HEK293 (cell line): ENCODE measurements around the gene MBD5.

Source experiments
- CTCF ChIA-PET: fragments of 350-600 bp; formaldehyde crosslinking; extraction: SDS; loops from one replicate; lab custom pipeline; 2021; ENCODE audit warnings: antibody characterized with exemption; lab: Yijun Ruan, JAX
- POLR2A ChIA-PET: fragments of 300-600 bp; formaldehyde crosslinking; extraction: SDS; loops from one replicate; lab custom pipeline; 2020; ENCODE audit warnings: antibody characterized with exemption, inconsistent platforms; lab: Yijun Ruan, JAX
- H3K27ac ChIP-seq: fragments of 200-500 bp; sonication (Bioruptor generic); 2 replicates; pipeline ENCODE4 v1.5.1; 2014; ENCODE audit warnings: low read depth, low read length, control low read depth, inconsistent platforms; ENCODE audit errors: extremely low read depth
- H3K36me3 ChIP-seq, 2 experiments: fragments of 200-500 bp in 1 of 2; sonication (Bioruptor generic) in 1 of 2; 1 replicate in 1 of 2; 2 replicates in 1 of 2; pipeline ENCODE4 v1.5.1; 2014 to 2017; ENCODE audit warnings: inconsistent platforms in 2 of 2, low read length in 2 of 2; ENCODE audit not compliant: control insufficient read depth in 2 of 2, insufficient read depth in 1 of 2
- H3K4me1 ChIP-seq: fragments of 200-500 bp; sonication (Bioruptor generic); 2 replicates; pipeline ENCODE4 v1.5.1; 2014; ENCODE audit warnings: mild to moderate bottlenecking, low read length, inconsistent platforms; ENCODE audit not compliant: control insufficient read depth, insufficient read depth
- H3K4me3 ChIP-seq: 2 replicates; pipeline ENCODE4 v1.5.1; 2011; ENCODE audit warnings: low read depth, mild to moderate bottlenecking, control low read depth, low read length, moderate library complexity
- H3K9me3 ChIP-seq: fragments of 200-500 bp; sonication (Bioruptor generic); 2 replicates; pipeline ENCODE4 v1.5.1; 2014; ENCODE audit warnings: low read depth, low read length, inconsistent platforms; ENCODE audit not compliant: control insufficient read depth, insufficient read depth
- BCL11A ChIP-seq: fragments of 450-650 bp; formaldehyde crosslinking; IDR thresholded peaks from 2 replicates; pipeline ENCODE4 v1.5.1; 2016; ENCODE audit warnings: low read depth, missing biosample characterization, missing genetic modification characterization
- KLF7 ChIP-seq: fragments of 450-650 bp; formaldehyde crosslinking; IDR thresholded peaks from 2 replicates; pipeline ENCODE4 v1.5.1; 2016; ENCODE audit warnings: missing biosample characterization, missing genetic modification characterization, borderline replicate concordance
- OSR2 ChIP-seq: fragments of 450-650 bp; formaldehyde crosslinking; IDR thresholded peaks from 2 replicates; pipeline ENCODE4 v1.5.1; 2016; ENCODE audit warnings: missing biosample characterization, missing genetic modification characterization
- RBAK ChIP-seq: fragments of 450-650 bp; formaldehyde crosslinking; IDR thresholded peaks from 2 replicates; pipeline ENCODE4 v1.5.1; 2016; ENCODE audit warnings: missing biosample characterization, missing genetic modification characterization
- SP2 ChIP-seq: fragments of 450-650 bp; formaldehyde crosslinking; IDR thresholded peaks from 2 replicates; pipeline ENCODE4 v1.5.1; 2016; ENCODE audit warnings: missing biosample characterization, missing genetic modification characterization
- TCF7L2 ChIP-seq: IDR thresholded peaks from 2 replicates; pipeline ENCODE4 v1.6.1; 2011; ENCODE audit warnings: low read depth, mild to moderate bottlenecking, inconsistent platforms, low read length, moderate library complexity, borderline replicate concordance
- WT1 ChIP-seq: fragments of 450-650 bp; formaldehyde crosslinking; IDR thresholded peaks from 2 replicates; pipeline ENCODE4 v1.5.1; 2016; ENCODE audit warnings: missing biosample characterization, missing genetic modification characterization
- ZBTB44 ChIP-seq: fragments of 450-650 bp; IDR thresholded peaks from 2 replicates; pipeline ENCODE4 v1.5.1; 2018; ENCODE audit warnings: missing biosample characterization, mild to moderate bottlenecking, missing genetic modification characterization
- ZBTB48 ChIP-seq: fragments of 450-650 bp; formaldehyde crosslinking; IDR thresholded peaks from 2 replicates; pipeline ENCODE4 v1.5.1; 2016; ENCODE audit warnings: missing biosample characterization, missing genetic modification characterization
- ZFP69B ChIP-seq: fragments of 450-650 bp; formaldehyde crosslinking; IDR thresholded peaks from 2 replicates; pipeline ENCODE4 v1.5.1; 2016; ENCODE audit warnings: missing biosample characterization, missing genetic modification characterization
- ZNF155 ChIP-seq: fragments of 450-650 bp; formaldehyde crosslinking; IDR thresholded peaks from 2 replicates; pipeline ENCODE4 v1.5.1; 2016; ENCODE audit warnings: missing biosample characterization, missing genetic modification characterization
- ZNF16 ChIP-seq: fragments of 450-650 bp; formaldehyde crosslinking; IDR thresholded peaks from 2 replicates; pipeline ENCODE4 v1.5.1; 2016; ENCODE audit warnings: low read depth, missing biosample characterization, missing genetic modification characterization
- ZNF324 ChIP-seq: fragments of 450-650 bp; formaldehyde crosslinking; IDR thresholded peaks from 2 replicates; pipeline ENCODE4 v1.5.1; 2016; ENCODE audit warnings: missing biosample characterization, missing genetic modification characterization
- ZNF366 ChIP-seq: fragments of 450-650 bp; formaldehyde crosslinking; conservative IDR thresholded peaks from 2 replicates; pipeline ENCODE4 v1.5.1; 2016; ENCODE audit warnings: missing biosample characterization, missing genetic modification characterization
- ZNF416 ChIP-seq: fragments of 450-650 bp; formaldehyde crosslinking; IDR thresholded peaks from 2 replicates; pipeline ENCODE4 v1.5.1; 2016; ENCODE audit warnings: missing biosample characterization, missing genetic modification characterization
- ZNF48 ChIP-seq: fragments of 450-650 bp; formaldehyde crosslinking; IDR thresholded peaks from 2 replicates; pipeline ENCODE4 v1.5.1; 2016; ENCODE audit warnings: missing biosample characterization, missing genetic modification characterization
- ZNF514 ChIP-seq: fragments of 450-650 bp; formaldehyde crosslinking; IDR thresholded peaks from 2 replicates; pipeline ENCODE4 v1.5.1; 2016; ENCODE audit warnings: missing biosample characterization, missing genetic modification characterization
- ZNF521 ChIP-seq: fragments of 450-650 bp; formaldehyde crosslinking; IDR thresholded peaks from 2 replicates; pipeline ENCODE4 v1.5.1; 2017; ENCODE audit warnings: missing biosample characterization, mild to moderate bottlenecking, missing genetic modification characterization
- ZNF585B ChIP-seq: fragments of 450-650 bp; formaldehyde crosslinking; IDR thresholded peaks from 2 replicates; pipeline ENCODE4 v1.5.1; 2016; ENCODE audit warnings: missing biosample characterization, missing genetic modification characterization
- ZNF621 ChIP-seq: fragments of 450-650 bp; formaldehyde crosslinking; IDR thresholded peaks from 2 replicates; pipeline ENCODE4 v1.5.1; 2017; ENCODE audit warnings: missing biosample characterization, missing genetic modification characterization
- ZNF670 ChIP-seq: fragments of 450-650 bp; formaldehyde crosslinking; IDR thresholded peaks from 2 replicates; pipeline ENCODE4 v1.5.1; 2016; ENCODE audit warnings: missing biosample characterization, missing genetic modification characterization, low read depth
- ZNF692 ChIP-seq: fragments of 450-650 bp; formaldehyde crosslinking; IDR thresholded peaks from 2 replicates; pipeline ENCODE4 v1.5.1; 2016; ENCODE audit warnings: missing biosample characterization, missing genetic modification characterization
- ZNF768 ChIP-seq: fragments of 450-650 bp; formaldehyde crosslinking; IDR thresholded peaks from 2 replicates; pipeline ENCODE4 v1.5.1; 2018; ENCODE audit warnings: missing biosample characterization, mild to moderate bottlenecking, missing genetic modification characterization
- ZNF792 ChIP-seq: fragments of 450-650 bp; formaldehyde crosslinking; IDR thresholded peaks from 2 replicates; pipeline ENCODE4 v1.5.1; 2016; ENCODE audit warnings: missing biosample characterization, missing genetic modification characterization
- ZSCAN23 ChIP-seq: fragments of 450-650 bp; formaldehyde crosslinking; IDR thresholded peaks from 2 replicates; pipeline ENCODE4 v1.5.1; 2016; ENCODE audit warnings: missing biosample characterization, missing genetic modification characterization
- TF ChIP-seq, protein P1 (sequence below): fragments of 450-650 bp; formaldehyde crosslinking; IDR thresholded peaks from 2 replicates; pipeline ENCODE4 v1.5.1; 2016; ENCODE audit warnings: missing biosample characterization, missing genetic modification characterization, low read depth
- TF ChIP-seq, protein P2 (sequence below): fragments of 450-650 bp; formaldehyde crosslinking; IDR thresholded peaks from 2 replicates; pipeline ENCODE4 v1.5.1; 2016; ENCODE audit warnings: missing biosample characterization, missing genetic modification characterization

MBD5 gene

DNA sequence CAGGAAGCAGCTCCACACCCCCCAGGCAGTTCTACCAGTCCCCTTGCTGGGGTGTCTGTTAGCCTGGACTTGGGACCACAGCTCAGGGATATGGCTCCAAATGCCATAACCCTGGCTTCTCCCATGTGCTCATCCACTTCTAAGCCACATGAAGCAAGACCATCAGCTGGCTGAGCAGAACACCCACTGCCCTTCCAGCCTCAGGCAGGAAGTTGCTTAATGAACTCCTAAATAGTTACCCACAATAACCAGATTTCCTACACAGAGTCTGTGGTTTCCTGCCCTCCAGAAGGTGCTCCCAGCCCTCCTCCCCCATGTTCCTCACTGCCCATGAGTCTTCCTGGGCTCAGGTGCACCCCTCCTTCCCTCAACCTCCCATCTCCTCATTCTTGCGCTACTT lies 525.4 kb downstream of the MBD5 start (continued):
- TF ChIP-seq ZBTB44 (tag by site-specific recombination) (no peak), ZNF155 (tag by site-specific recombination) (no peak), ZNF366 (tag by site-specific recombination) (no peak), ZBTB48 (tag by site-specific recombination) (no peak), WT1 (no peak), ZNF521 (tag by site-specific recombination) (no peak), ZNF416 (tag by site-specific recombination) (no peak), ZNF585B (tag by site-specific recombination) (no peak), ZNF621 (no peak)

GRCh38 chr2:148548716-148549400 lies 528.0 kb downstream of the MBD5 start:
- TF ChIP-seq ZSCAN23 (no peak), RBAK (tag by site-specific recombination) (no peak)
- Histone ChIP-seq H3K4me1 (no peaks in the 10 kb centered on the region), H3K9me3 (no peaks in the 10 kb centered on the region), H3K36me3 (no peaks in the 10 kb centered on the region), H3K27ac (no peak overlapping the region), H3K4me3 (no peak overlapping the region)
- CTCF ChIA-PET: no interaction called here
- POLR2A ChIA-PET: no interaction called here

GRCh38 chr2:148552675-148553331 lies 531.9 kb downstream of the MBD5 start:
- Histone ChIP-seq H3K4me3 (no peak overlapping the region), H3K36me3 (no peaks in the 10 kb centered on the region), H3K27ac (no peak overlapping the region), H3K9me3 (no peaks in the 10 kb centered on the region), H3K4me1 (no peaks in the 10 kb centered on the region)
- CTCF ChIA-PET: interaction anchor here (0.5 to 1.0 kb wide), 2 partner anchors 43 to 436 kb away, joined by 3 read pairs; no protein-coding TSS in a partner anchor
- POLR2A ChIA-PET: no interaction called here
- no peak for TF ChIP-seq ZNF692 (tag by site-specific recombination)
- TF ChIP-seq, protein P1, sequence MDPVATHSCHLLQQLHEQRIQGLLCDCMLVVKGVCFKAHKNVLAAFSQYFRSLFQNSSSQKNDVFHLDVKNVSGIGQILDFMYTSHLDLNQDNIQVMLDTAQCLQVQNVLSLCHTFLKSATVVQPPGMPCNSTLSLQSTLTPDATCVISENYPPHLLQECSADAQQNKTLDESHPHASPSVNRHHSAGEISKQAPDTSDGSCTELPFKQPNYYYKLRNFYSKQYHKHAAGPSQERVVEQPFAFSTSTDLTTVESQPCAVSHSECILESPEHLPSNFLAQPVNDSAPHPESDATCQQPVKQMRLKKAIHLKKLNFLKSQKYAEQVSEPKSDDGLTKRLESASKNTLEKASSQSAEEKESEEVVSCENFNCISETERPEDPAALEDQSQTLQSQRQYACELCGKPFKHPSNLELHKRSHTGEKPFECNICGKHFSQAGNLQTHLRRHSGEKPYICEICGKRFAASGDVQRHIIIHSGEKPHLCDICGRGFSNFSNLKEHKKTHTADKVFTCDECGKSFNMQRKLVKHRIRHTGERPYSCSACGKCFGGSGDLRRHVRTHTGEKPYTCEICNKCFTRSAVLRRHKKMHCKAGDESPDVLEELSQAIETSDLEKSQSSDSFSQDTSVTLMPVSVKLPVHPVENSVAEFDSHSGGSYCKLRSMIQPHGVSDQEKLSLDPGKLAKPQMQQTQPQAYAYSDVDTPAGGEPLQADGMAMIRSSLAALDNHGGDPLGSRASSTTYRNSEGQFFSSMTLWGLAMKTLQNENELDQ (tag by site-specific recombination): no peak
- TF ChIP-seq, protein P2, sequence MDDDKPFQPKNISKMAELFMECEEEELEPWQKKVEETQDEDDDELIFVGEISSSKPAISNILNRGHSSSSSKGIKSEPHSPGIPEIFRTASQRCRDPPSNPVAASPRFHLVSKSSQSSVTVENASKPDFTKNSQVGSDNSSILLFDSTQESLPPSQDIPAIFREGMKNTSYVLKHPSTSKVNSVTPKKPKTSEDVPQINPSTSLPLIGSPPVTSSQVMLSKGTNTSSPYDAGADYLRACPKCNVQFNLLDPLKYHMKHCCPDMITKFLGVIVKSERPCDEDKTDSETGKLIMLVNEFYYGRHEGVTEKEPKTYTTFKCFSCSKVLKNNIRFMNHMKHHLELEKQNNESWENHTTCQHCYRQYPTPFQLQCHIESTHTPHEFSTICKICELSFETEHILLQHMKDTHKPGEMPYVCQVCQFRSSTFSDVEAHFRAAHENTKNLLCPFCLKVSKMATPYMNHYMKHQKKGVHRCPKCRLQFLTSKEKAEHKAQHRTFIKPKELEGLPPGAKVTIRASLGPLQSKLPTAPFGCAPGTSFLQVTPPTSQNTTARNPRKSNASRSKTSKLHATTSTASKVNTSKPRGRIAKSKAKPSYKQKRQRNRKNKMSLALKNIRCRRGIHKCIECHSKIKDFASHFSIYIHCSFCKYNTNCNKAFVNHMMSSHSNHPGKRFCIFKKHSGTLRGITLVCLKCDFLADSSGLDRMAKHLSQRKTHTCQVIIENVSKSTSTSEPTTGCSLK: no peak
- no peak for TF ChIP-seq ZNF521 (tag by site-specific recombination)
- no peak for TF ChIP-seq ZNF324 (tag by site-specific recombination)
- TF ChIP-seq ZNF768 (tag by site-specific recombination): no peak
- no peak for TF ChIP-seq ZNF416 (tag by site-specific recombination)
- no peak for TF ChIP-seq KLF7 (tag by site-specific recombination)
- no peak for TF ChIP-seq ZNF670
- TF ChIP-seq ZNF16: no peak
- TF ChIP-seq OSR2: no peak
- no peak for TF ChIP-seq BCL11A (tag by site-specific recombination)
- no peak for TF ChIP-seq ZNF792 (tag by site-specific recombination)
- no peak for TF ChIP-seq ZFP69B
- TF ChIP-seq TCF7L2: no peak
- no peak for TF ChIP-seq ZNF48 (tag by site-specific recombination)
- TF ChIP-seq SP2 (tag by site-specific recombination): no peak
- TF ChIP-seq ZNF514: no peak
